ENCODE data around the gene UBE2G2. TPM values are rescaled to one million over a fixed set of nuclear protein-coding genes. Genes with fewer than 3 reads are reported as not detected.

The UBE2G2 gene
- total and polyA plus RNA-seq, 2 donors (not counting 1 experiment from before 2014, with no cell fraction given) = 49.7 to 61.9 TPM

DNA sequence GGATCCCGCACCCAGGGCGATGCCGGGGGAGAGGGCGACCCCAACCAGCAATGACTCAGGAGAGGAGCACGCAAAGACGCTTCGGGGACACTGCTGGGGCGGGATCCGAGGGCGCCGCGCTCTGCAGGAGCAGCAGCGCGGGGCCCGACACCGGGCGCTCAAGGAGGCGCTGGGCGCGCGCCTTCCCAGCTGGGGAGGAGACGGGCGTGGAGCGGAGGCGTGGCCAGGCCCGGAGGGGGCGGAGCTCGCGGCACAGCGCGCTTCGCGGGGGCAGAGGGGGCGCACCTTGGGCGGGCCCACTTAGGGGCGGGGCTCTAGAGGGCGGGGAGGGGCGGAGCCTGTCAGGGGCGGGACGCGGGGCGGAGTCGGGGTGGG is 15.9 kb upstream of the UBE2G2 start:
- H3K4me1 ChIP-seq (ENCODE audit: control insufficient read depth, extremely low read depth, insufficient read depth, low read length) = peaks cover 3% of the 10 kb centered on the region
- no peaks in the 10 kb centered on the region for H4K20me1 ChIP-seq (ENCODE audit: control insufficient read depth, extremely low read depth, insufficient read depth, low read length)
- peak; percentile 80 to 91 for DNase-seq (ENCODE audit: low read depth in 2 of 2)
- H3K4me3 ChIP-seq (replicated peaks in 1 of 4; ENCODE audit: control extremely low read depth in 1 of 4, insufficient read depth in 1 of 4, low read depth in 3 of 4, low read length in 4 of 4) = peak overlapping the region; percentile 61 to 80 (median 74)
- peaks cover 7% of the 10 kb centered on the region for H3K36me3 ChIP-seq (ENCODE audit: control insufficient read depth, insufficient read depth, low read length)
- no peak for TF ChIP-seq EZH2 (IDR thresholded peaks at IDR 0.05; ENCODE audit: low read length, missing control alignments)
- TF ChIP-seq, protein P1, sequence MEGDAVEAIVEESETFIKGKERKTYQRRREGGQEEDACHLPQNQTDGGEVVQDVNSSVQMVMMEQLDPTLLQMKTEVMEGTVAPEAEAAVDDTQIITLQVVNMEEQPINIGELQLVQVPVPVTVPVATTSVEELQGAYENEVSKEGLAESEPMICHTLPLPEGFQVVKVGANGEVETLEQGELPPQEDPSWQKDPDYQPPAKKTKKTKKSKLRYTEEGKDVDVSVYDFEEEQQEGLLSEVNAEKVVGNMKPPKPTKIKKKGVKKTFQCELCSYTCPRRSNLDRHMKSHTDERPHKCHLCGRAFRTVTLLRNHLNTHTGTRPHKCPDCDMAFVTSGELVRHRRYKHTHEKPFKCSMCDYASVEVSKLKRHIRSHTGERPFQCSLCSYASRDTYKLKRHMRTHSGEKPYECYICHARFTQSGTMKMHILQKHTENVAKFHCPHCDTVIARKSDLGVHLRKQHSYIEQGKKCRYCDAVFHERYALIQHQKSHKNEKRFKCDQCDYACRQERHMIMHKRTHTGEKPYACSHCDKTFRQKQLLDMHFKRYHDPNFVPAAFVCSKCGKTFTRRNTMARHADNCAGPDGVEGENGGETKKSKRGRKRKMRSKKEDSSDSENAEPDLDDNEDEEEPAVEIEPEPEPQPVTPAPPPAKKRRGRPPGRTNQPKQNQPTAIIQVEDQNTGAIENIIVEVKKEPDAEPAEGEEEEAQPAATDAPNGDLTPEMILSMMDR (conservative IDR thresholded peaks at IDR 0.05 in 1 of 2, IDR thresholded peaks at IDR 0.05 in 1 of 2; ENCODE audit: low read depth in 1 of 2, low read length in 2 of 2) = no peak
- H2AFZ ChIP-seq (ENCODE audit: low read length) = no peak overlapping the region
- H3K9ac ChIP-seq (ENCODE audit: insufficient read depth, low read length) = peak overlapping the region; percentile 81
- H3K4me2 ChIP-seq (ENCODE audit: extremely low read depth, insufficient read depth, low read length) = peak overlapping the region; percentile 59
- no peaks in the 10 kb centered on the region for H3K9me3 ChIP-seq (ENCODE audit: control insufficient read depth, insufficient read depth, low read depth, low read length)
- H3K79me2 ChIP-seq (ENCODE audit: control insufficient read depth, insufficient read depth, low read length) = peaks cover 45% of the 10 kb centered on the region
- H3K27me3 ChIP-seq (ENCODE audit: control insufficient read depth, insufficient read depth, low read length) = no peaks in the 10 kb centered on the region
- H3K27ac ChIP-seq (ENCODE audit: insufficient read depth, low read length) = no peak overlapping the region

DNA sequence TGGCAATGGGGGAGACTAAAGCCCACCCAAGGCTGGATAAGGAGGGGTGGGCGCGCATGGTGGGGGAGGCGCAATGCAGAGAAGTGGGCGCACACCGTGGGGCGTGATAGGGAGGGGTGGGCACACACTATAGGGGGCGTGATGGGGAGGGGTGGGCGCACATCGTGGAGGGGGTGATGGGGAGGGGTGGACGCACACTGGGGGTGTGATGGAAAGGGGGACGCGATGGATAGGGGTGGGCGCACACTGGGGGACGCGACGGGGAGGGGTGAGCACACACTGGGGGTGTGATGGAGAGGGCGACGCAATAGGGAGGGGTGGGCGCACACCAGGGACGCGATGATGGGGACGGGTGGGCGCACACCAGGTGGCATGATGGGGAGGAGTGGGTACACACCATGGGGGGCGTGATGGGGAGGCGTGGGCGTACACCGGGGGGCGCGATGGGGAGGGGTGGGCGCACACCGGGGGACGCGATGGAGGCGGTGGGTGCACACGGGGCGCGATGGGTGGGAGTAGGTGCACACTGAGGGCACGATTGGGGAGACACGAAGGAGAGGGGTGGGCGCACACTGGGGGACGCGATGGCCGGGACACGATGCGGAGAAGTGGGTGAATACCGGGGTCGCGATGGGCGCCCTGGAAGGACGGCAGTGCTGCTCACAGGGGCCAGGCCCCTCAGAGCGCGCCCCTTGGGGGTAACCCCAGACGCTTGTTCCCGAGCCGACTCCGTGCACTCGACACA is 15.3 kb upstream of the UBE2G2 start:
- peak overlapping the region; percentile 61 to 80 (median 74) for H3K4me3 ChIP-seq (replicated peaks in 1 of 4; ENCODE audit: control extremely low read depth in 1 of 4, insufficient read depth in 1 of 4, low read depth in 3 of 4, low read length in 4 of 4)
- DNase-seq (ENCODE audit: low read depth in 2 of 2) = no peak
- TF ChIP-seq, protein P1 (conservative IDR thresholded peaks at IDR 0.05 in 1 of 2, IDR thresholded peaks at IDR 0.05 in 1 of 2; ENCODE audit: low read depth in 1 of 2, low read length in 2 of 2) = no peak
- no peak for TF ChIP-seq EZH2 (IDR thresholded peaks at IDR 0.05; ENCODE audit: low read length, missing control alignments)
- H2AFZ ChIP-seq (ENCODE audit: low read length) = no peak overlapping the region
- H4K20me1 ChIP-seq (ENCODE audit: control insufficient read depth, extremely low read depth, insufficient read depth, low read length) = no peaks in the 10 kb centered on the region
- H3K27me3 ChIP-seq (ENCODE audit: control insufficient read depth, insufficient read depth, low read length) = no peaks in the 10 kb centered on the region
- peak overlapping the region; percentile 59 for H3K4me2 ChIP-seq (ENCODE audit: extremely low read depth, insufficient read depth, low read length)
- no peaks in the 10 kb centered on the region for H3K9me3 ChIP-seq (ENCODE audit: control insufficient read depth, insufficient read depth, low read depth, low read length)
- H3K79me2 ChIP-seq (ENCODE audit: control insufficient read depth, insufficient read depth, low read length) = peaks cover 50% of the 10 kb centered on the region
- H3K36me3 ChIP-seq (ENCODE audit: control insufficient read depth, insufficient read depth, low read length) = peaks cover 9% of the 10 kb centered on the region
- peak overlapping the region; percentile 30 for H3K9ac ChIP-seq (ENCODE audit: insufficient read depth, low read length)
- no peak overlapping the region for H3K27ac ChIP-seq (ENCODE audit: insufficient read depth, low read length)
- H3K4me1 ChIP-seq (ENCODE audit: control insufficient read depth, extremely low read depth, insufficient read depth, low read length) = peaks cover 3% of the 10 kb centered on the region

- H4K20me1 ChIP-seq (ENCODE audit: control insufficient read depth, extremely low read depth, insufficient read depth, low read length) = no peaks in the 10 kb centered on the region
- H3K4me3 ChIP-seq (replicated peaks in 1 of 4; ENCODE audit: control extremely low read depth in 1 of 4, insufficient read depth in 1 of 4, low read depth in 3 of 4, low read length in 4 of 4) = peak overlapping the region in 1 of 4 experiments; percentile 10
- H2AFZ ChIP-seq (ENCODE audit: low read length) = no peak overlapping the region
- H3K9ac ChIP-seq (ENCODE audit: insufficient read depth, low read length) = no peak overlapping the region
- H3K36me3 ChIP-seq (ENCODE audit: control insufficient read depth, insufficient read depth, low read length) = peaks cover 9% of the 10 kb centered on the region
- no peak for TF ChIP-seq EZH2 (IDR thresholded peaks at IDR 0.05; ENCODE audit: low read length, missing control alignments)
- TF ChIP-seq, protein P1 (conservative IDR thresholded peaks at IDR 0.05 in 1 of 2, IDR thresholded peaks at IDR 0.05 in 1 of 2; ENCODE audit: low read depth in 1 of 2, low read length in 2 of 2) = no peak
- DNase-seq (ENCODE audit: low read depth in 2 of 2) = no peak
- no peaks in the 10 kb centered on the region for H3K27me3 ChIP-seq (ENCODE audit: control insufficient read depth, insufficient read depth, low read length)
- H3K4me1 ChIP-seq (ENCODE audit: control insufficient read depth, extremely low read depth, insufficient read depth, low read length) = peaks cover 3% of the 10 kb centered on the region
- H3K4me2 ChIP-seq (ENCODE audit: extremely low read depth, insufficient read depth, low read length) = peak overlapping the region; percentile 45
- no peak overlapping the region for H3K27ac ChIP-seq (ENCODE audit: insufficient read depth, low read length)
- no peaks in the 10 kb centered on the region for H3K9me3 ChIP-seq (ENCODE audit: control insufficient read depth, insufficient read depth, low read depth, low read length)
- peaks cover 56% of the 10 kb centered on the region for H3K79me2 ChIP-seq (ENCODE audit: control insufficient read depth, insufficient read depth, low read length)
Observed at GRCh38 chr21:44815852-44816628, 14.4 kb upstream of the UBE2G2 start.

All from fibroblast of lung (primary cell).